22Rv1 (cell line): Measurements from ENCODE around the gene ATL1.

Experiments used
- H3K27ac ChIP-seq: fragments of 450-650 bp; 2 replicates; pipeline ENCODE4 v1.5.1; 2017
- ZFX ChIP-seq: fragments of 450-650 bp; IDR thresholded peaks from 2 replicates; pipeline ENCODE4 v1.6.1; 2017; ENCODE audit warnings: antibody characterized with exemption, borderline replicate concordance
- TF ChIP-seq, protein P1 (sequence below): fragments of 450-650 bp; IDR thresholded peaks from 2 replicates; pipeline ENCODE4 v1.5.1; 2017; ENCODE audit warnings: mild to moderate bottlenecking

Gene ATL1

DNA sequence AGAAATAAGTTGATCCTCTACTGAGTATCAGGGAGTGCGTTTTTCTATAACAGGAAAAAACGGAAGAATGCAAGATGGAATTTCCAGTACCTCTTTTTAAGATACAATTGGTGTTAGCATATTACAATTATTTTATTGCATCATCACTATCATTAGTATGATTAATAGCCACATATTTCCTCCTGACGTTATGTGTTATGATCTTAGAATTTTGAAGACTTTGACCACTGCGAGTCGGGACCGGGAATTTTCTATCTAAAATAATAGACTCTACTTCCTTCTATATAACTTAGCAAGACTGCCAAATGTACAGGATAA, 108.8 kb downstream of the ATL1 start:
- TF ChIP-seq, protein P1, sequence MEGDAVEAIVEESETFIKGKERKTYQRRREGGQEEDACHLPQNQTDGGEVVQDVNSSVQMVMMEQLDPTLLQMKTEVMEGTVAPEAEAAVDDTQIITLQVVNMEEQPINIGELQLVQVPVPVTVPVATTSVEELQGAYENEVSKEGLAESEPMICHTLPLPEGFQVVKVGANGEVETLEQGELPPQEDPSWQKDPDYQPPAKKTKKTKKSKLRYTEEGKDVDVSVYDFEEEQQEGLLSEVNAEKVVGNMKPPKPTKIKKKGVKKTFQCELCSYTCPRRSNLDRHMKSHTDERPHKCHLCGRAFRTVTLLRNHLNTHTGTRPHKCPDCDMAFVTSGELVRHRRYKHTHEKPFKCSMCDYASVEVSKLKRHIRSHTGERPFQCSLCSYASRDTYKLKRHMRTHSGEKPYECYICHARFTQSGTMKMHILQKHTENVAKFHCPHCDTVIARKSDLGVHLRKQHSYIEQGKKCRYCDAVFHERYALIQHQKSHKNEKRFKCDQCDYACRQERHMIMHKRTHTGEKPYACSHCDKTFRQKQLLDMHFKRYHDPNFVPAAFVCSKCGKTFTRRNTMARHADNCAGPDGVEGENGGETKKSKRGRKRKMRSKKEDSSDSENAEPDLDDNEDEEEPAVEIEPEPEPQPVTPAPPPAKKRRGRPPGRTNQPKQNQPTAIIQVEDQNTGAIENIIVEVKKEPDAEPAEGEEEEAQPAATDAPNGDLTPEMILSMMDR: no peak
- TF ChIP-seq ZFX: no peak
- H3K27ac ChIP-seq: peak overlapping the region; percentile 92

DNA sequence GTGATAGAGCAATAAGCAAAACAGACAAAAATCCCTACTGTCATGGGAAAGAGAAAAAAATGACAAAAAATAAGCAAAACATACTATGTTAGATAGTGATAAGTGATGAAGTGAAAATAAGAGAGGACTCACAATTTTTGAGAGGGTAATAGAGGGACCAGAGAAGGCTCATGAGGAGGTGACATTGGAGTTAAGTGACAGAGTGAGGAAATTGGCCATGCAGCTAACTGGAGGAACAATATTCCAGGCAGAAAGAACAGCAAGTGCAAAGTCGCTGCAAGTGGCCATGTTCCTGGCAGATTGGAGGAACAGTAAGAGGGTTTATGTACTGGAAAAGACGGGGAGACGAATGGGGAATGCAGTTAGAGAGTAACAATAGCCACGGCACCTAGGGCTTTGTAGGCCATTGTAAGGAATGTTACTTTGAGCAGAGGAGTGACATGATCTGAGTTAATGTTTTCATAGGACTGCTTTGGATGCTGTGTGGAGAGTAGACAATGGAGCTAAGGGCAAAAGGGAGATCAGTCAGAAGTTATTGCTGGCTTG, 109.6 kb downstream of the ATL1 start:
- H3K27ac ChIP-seq: no peak overlapping the region
- no peak for TF ChIP-seq ZFX
- TF ChIP-seq, protein P1: no peak

DNA sequence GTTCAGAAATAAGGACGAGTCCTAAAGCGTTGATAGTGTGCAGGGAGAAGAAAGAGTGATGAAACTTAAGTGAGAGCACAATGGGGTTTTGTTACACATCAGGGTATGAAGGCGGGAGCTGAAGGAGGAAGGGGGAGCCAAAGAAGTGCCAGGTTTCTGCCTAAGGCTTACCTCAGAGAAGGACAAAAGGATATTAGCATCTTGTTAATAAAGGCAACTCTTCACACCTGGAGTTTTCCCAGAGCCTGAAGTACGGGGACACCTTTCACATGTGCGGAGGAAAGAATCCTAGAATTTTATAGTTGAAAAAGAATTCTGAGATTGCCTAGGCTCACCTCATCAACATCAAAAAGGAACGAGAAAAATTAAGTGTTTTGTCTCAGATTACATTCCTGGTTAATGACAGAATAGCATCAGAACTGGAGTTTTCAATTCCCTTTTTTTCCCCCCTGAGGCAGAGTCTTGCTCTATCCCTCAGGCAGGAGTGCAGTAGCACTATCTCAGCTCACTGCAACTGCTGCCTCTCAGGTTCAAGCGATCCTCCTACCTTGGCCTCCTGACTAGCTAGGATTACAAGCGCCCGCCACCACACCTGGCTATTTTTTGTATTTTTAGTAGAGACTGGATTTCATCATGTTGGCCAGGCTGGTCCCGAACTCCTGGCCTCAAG, 110.4 kb downstream of the ATL1 start:
- H3K27ac ChIP-seq: no peak overlapping the region
- TF ChIP-seq, protein P1: no peak
- TF ChIP-seq ZFX: no peak

DNA sequence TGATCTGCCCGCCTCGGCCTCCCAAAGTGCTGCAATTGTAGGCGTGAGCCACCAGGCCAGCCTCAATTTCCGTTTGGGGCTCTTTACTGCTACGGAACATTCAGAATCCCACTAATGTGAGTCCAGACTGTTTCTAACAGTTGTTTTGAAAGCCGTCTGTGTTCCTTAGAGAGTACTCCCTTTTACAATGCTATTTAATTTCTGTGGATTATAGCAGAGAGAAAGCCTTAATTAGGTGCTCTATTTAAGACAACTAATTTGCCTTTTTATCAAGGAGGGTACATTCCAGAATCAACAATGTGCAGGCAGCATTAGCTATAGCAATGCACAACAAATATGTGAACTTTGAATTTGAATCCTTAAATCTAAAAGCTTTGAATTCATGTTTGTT, 110.9 kb downstream of the ATL1 start:
- no peak overlapping the region for H3K27ac ChIP-seq
- no peak for TF ChIP-seq ZFX
- TF ChIP-seq, protein P1: no peak

DNA sequence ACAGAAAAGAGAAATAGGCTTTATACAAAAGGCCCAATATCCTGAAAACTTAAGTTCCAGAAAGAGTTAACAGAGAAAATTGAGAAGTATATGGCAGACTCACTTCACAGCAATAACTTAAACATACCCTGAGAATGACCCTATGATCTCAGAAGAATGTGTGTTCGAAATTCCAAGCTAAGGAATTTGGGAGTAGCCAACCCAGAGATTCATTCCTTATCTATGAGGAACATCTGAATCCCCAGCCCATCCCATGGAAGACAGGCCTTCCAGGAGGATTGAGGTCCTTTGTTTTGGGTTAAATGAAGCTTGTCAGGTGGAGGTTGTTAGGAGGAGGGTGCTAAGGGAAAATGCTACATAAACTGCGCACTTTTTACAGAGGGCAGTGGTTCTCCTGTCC, 115.7 kb downstream of the ATL1 start:
- TF ChIP-seq ZFX: no peak
- TF ChIP-seq, protein P1: no peak

DNA sequence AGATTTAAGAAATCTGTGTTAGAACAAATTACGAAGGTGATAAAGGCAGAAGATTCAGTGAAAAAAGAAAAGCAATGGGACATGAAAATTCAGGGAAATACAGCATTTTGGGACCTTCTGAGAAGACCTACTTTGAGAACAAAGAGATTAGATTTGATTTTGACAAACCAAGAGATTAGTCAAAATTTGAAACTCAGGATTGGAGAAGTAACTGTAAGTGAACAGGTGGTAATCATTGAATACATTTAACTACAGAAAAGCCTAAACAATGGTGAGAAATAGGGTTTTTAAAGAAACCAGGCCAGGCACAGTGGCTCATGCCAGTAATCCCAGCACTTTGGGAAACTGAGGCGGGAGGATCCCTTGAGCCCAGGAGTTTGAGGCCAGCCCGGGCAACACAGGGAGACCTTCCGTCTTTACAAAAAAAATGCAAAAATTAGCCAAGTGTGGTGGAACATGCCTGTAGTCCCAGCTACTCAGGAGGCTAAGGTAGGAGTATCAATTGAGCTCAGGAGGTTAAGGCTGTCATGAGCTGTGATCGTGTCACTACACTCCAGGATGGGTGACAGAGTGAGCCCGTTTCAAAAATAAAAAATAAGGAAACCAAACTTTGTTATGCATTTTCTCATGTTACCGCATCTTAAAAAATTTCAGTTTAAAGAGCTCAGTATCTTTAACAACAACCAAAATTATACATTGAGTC, 117.0 kb downstream of the ATL1 start:
- TF ChIP-seq ZFX: no peak
- TF ChIP-seq, protein P1: no peak

More for the DNA sequence above, 115.7 kb downstream of the ATL1 start:
- no peak overlapping the region for H3K27ac ChIP-seq

GRCh38 chr14:50677527-50678063, 117.7 kb downstream of the ATL1 start:
- no peak overlapping the region for H3K27ac ChIP-seq
- TF ChIP-seq, protein P1: no peak
- no peak for TF ChIP-seq ZFX

More for the DNA sequence above, 117.0 kb downstream of the ATL1 start:
- no peak overlapping the region for H3K27ac ChIP-seq
